DMS 273 treated with DMSO at 0.1 percent for 48 hours (cell line): ENCODE results near the gene GARIN5B.
A peak's percentile ranks its signal among the peaks of the same experiment; 100 is the strongest.

Experiments
- DNase-seq: peaks from one replicate; lab custom pipeline; 2025; lab: John Stamatoyannopoulos, UW

GARIN5B gene

GRCh38 chr19:55389386-55390317 lies 26.6 kb upstream of the GARIN5B start:
- no peak for DNase-seq

- DNase-seq, result no peak
These were observed 24.9 kb upstream of the GARIN5B start for GRCh38 chr19:55387736-55388497.

GRCh38 chr19:55386493-55386971 lies 23.5 kb upstream of the GARIN5B start:
- no peak for DNase-seq

- DNase-seq, result peak; percentile 89
These were observed 22.8 kb upstream of the GARIN5B start, which contains the start of gene RPL28 for GRCh38 chr19:55385724-55386492. Gene RPL28 (plus strand): TSS chr19:55385932. CDS start chr19:55386358, 426 bp downstream.

GRCh38 chr19:55384920-55385723 lies 22.1 kb upstream of the GARIN5B start:
- DNase-seq, result peak; percentile 88

GRCh38 chr19:55384131-55384919 lies 21.3 kb upstream of the GARIN5B start, which contains the start of gene TMEM238:
Gene TMEM238 (minus strand): TSS chr19:55384292. CDS start chr19:55384259, 33 bp downstream.
- DNase-seq, result no peak

GRCh38 chr19:55383279-55384130 lies 20.4 kb upstream of the GARIN5B start:
- DNase-seq, result no peak

GRCh38 chr19:55382522-55383054 lies 19.5 kb upstream of the GARIN5B start:
- no peak for DNase-seq

GRCh38 chr19:55382013-55382412 lies 19.0 kb upstream of the GARIN5B start:
- DNase-seq, result no peak

GRCh38 chr19:55379174-55379573 lies 16.1 kb upstream of the GARIN5B start:
- DNase-seq, result peak; percentile 42

GRCh38 chr19:55377356-55378131 lies 14.5 kb upstream of the GARIN5B start:
- DNase-seq, result no peak

GRCh38 chr19:55376241-55376933 lies 13.3 kb upstream of the GARIN5B start, which contains the start of gene TMEM190:
Gene TMEM190 (plus strand): TSS chr19:55376826. CDS start chr19:55376854, 28 bp downstream.
- DNase-seq, result no peak

- no peak for DNase-seq
These were observed 11.1 kb upstream of the GARIN5B start for GRCh38 chr19:55373993-55374757.

GRCh38 chr19:55373306-55373992 lies 10.4 kb upstream of the GARIN5B start:
- no peak for DNase-seq

- no peak for DNase-seq
These were observed 9.4 kb upstream of the GARIN5B start for GRCh38 chr19:55372316-55373081.
